HL-60/S4 treated with retinoic acid at 250 ng/mL for 4 days and 3 days (cell line): ENCODE data around the gene SDK1.
"Not testable (repeated sequence)": the region's sequence is repeated elsewhere in the genome, so short reads cannot be mapped to it uniquely, and the experiment has no call there.

Experiments
- in situ Hi-C: fragments of 300-500 bp; cut with MboI; formaldehyde crosslinking; loops from 2 replicates; pipeline ENCODE4 v1.7.0; 2022; ENCODE audit warnings: low sequenced_read_pairs

The SDK1 gene

DNA sequence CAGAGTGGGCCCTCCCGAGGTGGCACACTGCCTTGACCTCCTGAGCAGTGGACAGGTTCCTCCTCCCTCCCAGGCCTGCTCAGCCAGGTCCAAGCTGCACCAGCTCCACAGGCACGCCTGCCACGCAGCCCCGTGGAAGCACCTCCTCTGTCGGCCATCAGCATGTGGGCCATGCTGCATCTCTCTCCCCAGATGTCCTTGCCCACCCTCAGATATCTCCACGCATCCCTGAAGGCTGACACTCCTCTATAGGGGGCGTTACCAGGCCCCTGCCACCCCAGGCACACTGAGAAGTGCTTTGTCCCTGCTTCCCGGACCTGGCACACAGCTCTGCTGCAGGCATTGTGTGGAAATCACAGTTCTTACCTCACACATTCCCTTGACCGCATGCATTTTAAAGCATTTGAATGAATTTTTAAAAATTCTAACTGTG is 598.5 kb downstream of the SDK1 start:
- in situ Hi-C loops = loop anchor here (25.0 kb wide), 1 partner anchor 1037 kb away; no protein-coding TSS in a partner anchor

DNA sequence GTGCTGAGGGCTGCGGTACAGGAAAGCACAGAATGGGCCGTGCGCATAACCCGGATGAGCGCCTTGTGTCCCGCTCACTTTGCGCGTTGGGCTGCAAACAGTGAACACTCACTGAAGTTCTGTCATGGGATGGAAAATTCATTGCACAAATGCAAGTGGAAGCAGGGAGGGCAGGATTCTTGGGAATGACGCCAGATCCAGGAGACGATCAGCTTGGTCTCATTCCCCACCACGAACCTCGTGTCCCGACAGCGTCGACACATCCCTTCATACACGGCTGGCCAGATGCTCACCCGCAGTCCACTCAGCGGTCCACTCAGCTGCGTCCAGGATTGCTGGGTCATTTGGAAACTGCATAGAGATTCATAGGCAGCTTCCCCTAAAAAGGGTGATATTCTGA is 607.1 kb downstream of the SDK1 start:
- in situ Hi-C loops = no loop called here

DNA sequence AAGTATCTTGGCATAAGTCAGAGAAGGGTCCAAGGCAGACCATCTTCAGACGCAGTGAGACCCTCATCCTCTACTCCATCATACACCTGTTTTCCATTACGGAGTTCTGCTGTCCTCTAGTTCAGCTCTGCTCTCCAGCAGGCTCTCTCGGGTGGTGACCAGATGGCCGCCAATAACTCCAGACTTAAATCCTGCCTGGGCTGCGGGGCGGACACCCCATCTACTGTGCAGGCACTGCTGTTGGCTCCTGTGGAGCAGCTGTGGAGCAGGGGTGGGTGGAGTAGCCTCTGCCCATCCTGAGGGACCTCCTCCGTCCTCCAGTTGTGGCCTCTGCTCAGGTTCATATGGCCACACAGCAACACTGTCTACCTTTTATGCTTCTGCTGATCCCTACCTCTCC is 608.1 kb downstream of the SDK1 start:
- in situ Hi-C loops = no loop called here

DNA sequence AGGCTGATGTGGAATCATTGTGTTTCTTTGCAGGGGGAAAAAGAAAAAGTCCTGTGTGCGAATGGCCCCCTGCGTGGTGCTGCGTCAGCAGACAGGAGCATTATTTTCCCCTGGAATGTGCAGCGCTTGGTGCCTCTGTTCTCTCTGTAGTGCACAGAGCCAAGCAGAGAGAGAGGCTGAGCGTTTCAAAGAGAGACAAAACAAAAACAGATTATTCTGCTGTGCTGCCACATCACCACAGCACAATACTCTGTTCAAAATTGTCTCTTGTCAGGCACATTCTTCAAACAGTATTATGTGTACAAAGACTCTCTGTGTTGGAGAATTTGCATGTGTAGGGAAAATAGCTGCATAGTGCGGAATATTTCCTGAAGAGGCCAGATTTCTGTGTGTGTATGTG is 609.0 kb downstream of the SDK1 start:
- in situ Hi-C loops = no loop called here

DNA sequence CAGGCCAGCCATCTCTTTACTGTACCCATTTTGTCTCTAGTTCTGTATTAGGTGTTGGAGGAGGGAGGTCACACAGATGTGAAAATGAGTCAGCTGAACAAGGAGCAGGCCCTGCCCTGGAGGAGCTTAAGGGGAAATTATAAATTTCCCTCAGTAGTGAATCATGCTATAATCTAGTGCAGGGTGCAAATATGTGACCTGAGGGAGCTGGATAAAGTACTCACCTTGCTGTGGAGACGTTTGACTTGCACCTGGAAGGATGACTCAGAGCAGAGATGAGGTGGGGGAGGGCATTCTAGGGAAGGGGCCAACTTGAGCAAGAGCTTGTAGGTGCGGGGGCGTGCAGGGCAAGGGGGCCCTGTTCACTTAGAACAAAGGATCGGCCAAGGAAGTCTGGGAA is 610.6 kb downstream of the SDK1 start:
- in situ Hi-C loops = no loop called here

DNA sequence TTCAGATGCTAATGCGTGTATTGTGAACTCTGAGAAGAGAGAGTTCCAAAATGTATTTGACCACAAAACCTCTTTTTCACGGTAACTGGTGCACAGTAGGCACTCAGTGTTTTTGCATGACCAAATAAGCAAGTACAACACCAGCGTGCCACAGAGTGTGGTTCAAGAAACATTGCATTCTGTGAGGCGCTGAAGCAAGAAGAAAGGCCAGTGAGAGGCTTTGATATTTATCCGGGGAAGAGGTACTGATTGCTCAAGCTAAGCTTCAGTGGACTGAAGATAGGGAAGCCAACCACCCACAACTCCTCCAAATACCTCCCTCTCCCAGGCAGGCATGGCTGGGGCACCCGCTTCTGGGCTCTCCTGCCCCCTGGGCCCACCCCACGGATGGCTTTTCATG is 611.2 kb downstream of the SDK1 start:
- in situ Hi-C loops = no loop called here

DNA sequence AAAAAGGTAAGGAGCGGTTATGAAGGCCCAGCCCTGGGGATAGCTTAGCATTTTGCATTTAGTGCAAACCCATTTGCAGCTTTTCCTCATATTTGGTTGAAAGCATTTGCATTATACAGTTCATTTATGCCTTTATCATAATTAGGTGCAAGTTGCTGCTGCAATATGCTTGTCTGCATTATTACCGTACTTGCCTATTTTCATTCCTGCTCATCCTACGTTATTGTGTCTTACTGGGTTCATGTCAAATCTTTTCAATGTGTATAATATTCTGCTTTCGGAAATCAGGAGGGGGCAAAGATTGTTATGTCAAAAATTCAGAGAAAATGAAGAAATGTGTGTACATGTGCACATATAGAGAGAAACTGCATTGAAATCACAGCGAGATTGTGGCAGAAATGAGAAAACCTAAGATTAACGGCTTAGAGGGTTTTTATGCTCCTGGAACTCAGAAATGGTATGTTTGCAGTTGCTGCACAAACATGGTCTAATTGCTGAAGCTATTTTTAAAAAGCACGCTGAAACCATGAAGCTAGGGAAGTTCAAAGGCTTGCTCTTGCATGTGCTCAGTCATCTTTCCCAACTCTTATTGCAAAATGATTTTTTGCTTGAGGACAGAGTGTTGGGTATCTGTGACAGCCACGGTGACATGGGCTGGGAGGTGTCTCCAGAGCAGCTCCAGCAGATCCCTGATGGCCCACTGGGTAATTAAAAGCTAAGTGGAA is 613.2 kb downstream of the SDK1 start:
- in situ Hi-C loops = no loop called here

DNA sequence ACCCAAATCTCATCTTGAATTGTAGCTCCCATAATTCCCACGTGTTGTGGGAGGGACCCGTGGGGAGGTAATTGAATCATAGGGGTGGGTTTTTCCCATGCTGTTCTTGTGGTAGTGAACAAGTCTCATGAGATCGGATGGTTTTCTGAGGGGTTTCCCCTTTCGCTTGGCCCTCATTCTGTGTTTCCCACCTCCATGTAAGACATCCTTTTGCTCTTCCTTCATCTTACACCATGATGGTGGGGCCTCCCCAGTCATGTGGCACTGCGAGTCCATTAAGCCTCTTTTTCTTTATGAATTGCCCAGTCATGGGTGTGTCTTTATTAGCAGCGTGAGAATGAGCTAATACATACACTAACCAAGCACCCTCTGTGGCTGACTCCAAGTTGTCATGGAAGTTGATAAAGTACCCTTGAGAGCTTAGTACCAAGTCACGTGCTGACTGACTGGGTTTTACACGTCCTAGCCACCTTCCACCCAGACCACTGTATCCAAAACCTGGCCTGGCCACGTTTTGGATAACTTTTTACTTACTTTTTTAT is 614.4 kb downstream of the SDK1 start:
- in situ Hi-C loops = no loop called here

DNA sequence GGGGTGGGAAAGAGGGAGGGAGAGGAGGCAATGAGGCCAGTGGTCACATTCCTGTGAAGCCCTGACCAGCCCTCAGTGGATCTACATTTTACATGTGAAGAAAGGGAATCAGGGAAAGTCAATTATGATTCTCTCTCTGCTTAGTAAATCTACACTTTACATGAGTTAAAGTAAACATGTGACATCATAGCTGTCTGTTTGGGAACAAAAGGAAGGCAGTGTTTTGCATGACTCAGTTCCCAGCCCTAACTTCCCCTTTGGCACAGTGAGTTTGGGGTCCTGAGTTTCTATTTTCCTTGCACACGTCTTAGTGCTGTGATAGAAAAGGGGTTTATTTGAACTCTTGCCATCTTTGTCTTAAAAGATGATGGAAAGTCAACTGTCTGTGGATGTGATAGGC is 615.1 kb downstream of the SDK1 start:
- in situ Hi-C loops = no loop called here

DNA sequence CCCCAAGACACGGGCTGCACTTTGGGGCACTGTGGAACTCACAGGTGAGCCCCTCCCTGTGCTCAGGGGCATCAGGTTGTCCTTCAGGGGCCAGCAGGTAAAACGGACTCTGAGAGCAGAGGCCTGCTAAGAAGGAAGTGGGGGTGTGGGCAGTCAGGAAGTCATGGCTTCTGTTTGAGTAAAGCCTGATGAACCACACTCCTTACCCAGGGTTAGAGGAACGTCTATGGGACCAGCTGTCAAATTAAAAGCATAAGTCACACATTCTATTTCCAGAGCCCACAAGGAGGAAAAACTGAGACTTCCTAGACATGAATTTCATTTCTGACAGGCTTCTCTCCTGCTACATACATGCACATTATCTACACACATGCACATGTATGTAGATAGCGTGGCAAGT is 616.4 kb downstream of the SDK1 start:
- in situ Hi-C loops = no loop called here

DNA sequence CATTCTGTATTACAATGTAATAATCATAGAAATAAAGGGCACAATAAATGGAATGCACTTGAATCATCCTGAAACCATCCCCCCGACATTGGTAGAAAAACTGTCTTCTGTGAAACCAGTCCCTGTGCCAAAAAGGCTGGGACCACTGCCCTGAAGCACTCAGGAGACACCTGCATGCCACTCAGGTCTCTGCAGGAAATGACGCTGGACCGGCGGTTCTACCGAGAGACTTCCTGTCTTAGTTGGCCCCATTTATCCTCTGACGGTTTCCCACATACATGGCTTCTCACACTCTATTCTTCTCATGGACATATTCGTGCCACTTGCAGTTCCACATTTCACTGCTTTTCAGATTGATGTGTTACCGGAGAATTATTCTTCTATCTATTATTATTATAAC is 617.5 kb downstream of the SDK1 start:
- in situ Hi-C loops = no loop called here

DNA sequence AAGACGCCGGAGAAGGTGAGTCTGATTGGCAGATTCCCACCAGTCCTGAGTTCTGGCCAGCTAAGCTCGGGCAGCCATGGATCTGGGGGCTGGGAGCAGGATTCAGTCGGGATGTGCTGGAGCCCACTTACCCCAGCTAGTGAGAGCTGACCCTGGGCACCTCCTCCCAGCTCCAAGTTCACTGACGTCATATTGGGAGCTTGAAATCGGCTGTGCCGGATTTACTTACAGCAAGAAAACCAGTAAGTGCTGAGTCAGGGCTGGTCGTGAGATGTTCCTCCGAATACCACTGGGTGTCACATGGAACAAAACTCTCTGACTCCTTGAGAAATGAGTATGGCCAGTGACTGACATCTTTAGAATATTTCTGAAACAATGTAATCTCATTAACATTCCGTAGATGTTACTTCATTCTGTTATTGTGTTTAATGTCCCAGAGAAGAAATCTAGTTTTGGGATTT is 621.2 kb downstream of the SDK1 start:
- in situ Hi-C loops = no loop called here

DNA sequence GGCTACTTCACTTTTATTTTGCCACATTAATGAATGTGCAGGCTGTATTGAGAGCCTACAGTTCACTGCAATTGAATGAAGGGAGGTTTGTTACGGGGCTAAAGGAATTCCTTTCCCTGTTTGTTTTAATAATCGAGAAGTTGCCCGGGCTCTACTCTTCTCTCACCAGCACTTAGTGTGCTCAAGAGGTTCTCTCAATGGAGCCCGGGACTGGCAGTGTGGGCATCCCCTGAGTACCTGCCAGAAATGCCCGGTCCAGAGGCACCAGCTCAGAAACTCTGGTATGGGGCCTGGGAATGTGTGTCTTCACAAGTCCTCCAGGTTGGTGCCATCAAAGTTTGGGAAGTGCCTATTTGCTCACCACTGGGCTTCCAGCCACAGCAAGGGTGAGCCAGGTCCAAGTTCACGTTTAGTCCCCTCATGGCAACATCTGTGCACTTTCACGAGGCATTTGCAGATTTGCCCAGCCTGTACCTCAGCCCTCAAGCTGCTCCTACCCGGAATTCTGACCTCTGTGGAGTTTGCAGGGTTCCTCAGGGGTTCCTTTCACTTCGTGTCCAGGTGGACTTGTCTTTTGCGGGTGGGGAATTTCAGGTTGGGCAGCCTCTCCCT is 622.4 kb downstream of the SDK1 start:
- in situ Hi-C loops = no loop called here

DNA sequence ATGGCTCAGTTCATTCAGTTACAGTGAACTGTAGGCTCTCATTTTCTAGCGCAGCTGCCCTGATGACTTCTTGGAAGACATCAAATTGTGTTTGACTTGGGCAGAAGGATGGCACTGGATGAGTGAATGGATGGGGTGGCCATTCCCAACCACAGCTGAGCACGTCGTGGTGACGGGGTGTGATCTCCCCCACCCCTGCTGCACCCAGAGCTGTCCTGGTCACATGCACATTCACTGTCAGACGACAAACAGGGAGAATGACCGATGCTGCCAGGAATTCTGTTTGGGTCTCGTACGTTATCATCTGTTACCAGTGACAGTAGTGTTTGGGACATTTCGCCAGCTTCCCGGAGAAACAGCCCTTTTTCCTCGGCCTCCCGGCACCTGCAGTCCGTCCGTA is 623.2 kb downstream of the SDK1 start:
- in situ Hi-C loops = no loop called here

DNA sequence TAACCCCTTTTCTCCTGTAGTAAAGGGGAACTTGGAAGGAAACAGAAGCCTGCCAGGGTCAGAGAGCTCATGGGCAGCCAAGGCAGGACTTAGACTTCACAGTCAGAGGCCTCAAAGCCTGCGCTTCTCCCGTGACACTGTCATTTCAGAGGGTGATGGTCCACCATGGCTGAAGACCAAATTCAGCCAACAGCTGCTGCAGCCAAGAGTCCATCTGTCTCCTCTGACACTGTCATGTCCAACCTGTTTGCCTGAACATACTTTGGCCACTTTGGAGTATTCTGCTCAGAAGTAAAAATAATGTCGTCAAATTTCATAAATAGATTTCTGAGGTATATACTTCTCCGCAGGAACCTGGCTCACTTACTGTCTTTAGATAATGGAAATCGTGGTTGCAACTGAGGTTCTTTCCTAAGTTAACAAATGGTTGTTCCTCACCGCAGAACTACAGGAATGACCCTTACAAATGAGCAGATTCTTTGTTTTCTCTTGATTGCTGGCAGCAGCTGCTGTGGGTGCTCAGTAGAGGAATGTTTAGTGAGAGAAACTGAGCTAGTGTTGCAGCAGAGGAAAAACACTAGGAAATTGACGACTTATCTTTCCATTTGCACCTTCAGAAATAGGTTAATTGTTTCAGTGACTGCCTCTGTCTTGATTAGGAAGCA is 626.5 kb downstream of the SDK1 start:
- in situ Hi-C loops = no loop called here

DNA sequence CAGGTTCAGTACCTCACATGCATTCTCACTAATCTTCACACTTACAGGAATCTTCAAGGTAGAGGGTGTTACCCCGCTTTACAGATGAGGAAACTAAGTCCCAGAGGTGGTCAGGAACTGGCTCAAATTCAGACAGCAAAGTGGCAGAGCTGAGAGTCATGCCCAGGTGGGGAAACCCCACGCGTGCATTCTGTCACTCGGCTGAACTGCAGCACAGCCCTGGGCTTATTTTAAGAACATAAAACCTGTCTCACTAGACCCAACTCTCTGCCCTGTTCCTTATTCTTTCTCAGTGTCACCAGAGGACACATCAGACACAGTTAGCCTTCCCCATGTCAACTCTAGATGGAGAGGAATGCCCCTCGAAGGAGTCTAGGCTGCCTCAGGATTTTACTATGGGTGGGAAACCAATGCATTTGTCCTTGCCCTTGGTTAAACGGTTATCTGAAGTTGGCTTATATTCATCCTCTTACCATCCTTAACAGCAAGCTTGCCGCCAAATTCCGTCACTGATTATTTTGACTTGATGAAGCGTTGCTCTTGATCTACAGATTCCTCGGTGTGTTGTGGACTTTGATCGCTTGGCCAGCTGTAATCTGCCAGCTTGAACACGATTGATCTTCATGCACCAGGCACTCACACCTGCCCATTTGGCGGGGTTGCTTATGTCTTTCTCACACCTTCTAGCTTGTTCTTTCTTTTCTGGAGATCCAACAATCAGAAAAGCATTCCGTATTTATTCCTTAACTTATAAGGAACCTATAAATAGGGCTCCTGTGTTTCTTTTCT is 627.9 kb downstream of the SDK1 start:
- in situ Hi-C loops = no loop called here

DNA sequence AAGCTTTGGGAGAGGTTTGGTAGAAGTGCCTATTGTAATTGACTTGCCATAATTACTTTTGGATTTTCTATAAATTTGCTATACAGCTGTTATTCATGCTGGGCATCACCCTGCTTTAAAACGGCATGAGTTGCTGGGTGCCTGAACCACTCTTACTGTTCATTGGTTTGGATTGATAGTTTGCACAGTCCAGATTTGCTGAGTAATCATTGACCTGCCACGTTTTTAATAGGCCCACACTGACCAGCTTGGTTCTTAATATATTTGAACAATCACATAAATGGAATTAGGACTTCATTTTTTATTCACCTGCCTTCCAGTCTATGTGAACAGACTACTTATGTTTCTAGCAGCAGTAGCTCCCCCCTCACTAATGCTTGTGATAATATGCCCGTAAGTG is 630.8 kb downstream of the SDK1 start:
- in situ Hi-C loops = no loop called here

DNA sequence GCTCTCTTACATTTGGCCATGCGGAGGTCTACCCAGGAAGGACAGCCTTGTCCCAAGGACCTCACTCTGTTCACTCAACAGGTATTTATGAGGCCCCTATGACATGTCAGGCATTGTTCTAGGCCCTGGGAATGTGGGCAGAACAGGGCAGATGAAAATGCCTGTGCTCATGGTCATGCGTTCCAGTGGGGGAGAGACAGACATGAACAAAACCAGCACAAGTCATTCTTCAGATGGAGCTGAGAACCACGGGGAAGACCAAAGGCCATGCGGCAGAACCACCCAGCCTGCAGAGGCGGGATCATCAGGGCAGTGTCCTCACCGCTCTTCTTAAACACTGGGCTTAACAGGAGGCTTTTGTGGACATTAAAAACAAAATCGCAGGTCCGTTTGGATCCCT is 636.1 kb downstream of the SDK1 start:
- in situ Hi-C loops = no loop called here

DNA sequence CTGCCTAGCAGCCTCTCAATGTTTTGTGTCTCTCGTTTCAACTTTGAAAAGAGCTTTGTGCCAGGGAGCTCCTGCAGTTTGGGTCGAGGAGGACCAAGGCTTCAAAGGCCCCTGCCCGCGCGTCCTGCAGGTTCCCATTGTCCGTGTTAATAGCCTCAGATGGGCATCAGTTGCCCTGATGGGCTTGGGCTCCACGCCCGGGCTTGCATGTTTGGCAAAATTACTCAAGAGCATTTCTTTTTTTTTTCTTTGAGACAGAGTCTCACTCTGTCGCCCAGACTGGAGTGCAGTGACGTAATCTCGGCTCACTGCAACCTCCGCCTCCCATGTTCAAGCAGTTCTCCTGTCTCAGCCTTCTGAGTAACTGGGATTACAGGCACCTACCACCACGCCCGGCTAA is 636.6 kb downstream of the SDK1 start:
- in situ Hi-C loops = no loop called here

DNA sequence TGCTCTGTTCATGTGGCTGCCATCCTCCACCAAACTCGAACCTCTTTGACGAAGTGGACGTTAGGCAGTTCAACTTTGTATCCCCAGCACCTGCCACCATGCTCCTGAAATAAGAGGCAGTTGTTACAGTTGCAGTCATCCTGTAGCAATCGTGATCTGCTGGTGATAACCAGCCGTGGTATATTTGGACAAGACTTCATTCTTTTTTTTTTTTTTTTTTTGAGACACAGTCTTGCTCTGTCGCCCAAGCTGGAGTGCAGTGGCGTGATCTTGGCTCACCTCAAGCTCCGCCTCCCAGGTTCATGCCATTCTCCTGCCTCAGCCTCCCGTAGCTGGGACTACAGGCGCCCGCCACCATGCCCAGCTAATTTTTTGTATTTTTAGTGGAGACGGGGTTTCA is 640.7 kb downstream of the SDK1 start:
- in situ Hi-C loops = not testable (repeated sequence)

DNA sequence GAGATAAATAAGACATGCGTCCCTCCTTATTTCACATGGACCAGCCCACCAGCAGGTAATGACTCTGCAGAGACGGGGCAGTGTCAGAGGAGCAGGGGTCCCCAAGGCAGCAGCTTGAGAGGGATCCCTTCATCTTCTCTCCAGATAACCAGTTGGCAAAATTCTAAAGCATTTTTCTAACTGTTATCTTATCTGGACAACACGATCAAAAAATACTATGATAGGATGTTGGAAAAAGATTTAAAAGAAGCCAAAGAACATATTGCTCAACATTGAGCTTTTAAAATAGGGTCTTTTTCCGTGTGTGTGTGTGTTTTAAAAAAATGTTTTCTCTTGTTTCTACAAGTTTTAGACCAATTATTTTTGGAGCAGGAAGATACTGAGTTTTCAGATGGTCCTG is 641.2 kb downstream of the SDK1 start:
- in situ Hi-C loops = no loop called here
